ENCODE results near the gene POU2F1. TPM values are rescaled to one million over a fixed set of nuclear protein-coding genes. Genes with fewer than 3 reads are reported as not detected.

The POU2F1 gene
- total and polyA plus RNA-seq, 7 donors = 2.3 to 35.5 (median 15.0) TPM

DNA sequence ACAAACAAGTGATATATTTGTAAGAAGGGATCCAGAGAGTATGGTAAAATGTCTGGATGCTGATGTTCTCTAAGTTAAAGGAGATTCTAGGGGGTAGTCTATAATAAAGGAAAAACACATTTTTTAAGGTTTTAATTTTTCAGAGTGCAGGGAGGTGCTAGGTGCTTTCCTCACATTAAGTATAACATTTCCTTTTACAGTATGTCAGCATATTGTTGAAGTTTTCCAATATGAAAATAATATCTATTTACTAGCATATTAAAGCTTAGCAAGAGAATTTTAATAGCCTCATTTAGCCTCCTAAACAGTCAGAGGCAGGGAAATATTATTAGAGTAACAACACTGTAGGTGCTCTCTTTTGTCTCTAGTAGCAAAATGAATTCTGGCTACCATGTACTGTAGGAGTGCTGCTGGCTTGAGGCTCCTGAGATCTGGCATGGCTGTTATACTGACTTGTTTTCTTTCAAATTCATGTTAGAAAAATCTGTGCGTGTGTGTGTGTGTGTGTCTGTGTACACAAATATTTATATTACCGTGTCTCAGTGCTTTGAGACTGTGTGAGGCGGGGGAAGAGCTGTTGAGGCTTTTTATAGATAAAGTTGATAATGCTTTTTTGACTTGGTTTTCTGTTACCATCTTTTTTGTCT lies 71.0 kb downstream of the POU2F1 start:
- no peak for DNase-seq
- Histone ChIP-seq H3K9me3 (no peaks in the 10 kb centered on the region), H3K36me3 (no peaks in the 10 kb centered on the region), H3K4me1 (peaks cover 0 to 41% (median 28%) of the 10 kb centered on the region in 4 donors), H3K4me3 (no peak overlapping the region), H3K27me3 (no peaks in the 10 kb centered on the region), H3K27ac (no peak overlapping the region)
- TF ChIP-seq CTCF (IDR thresholded peaks at IDR 0.05) (no peak), POLR2A (IDR thresholded peaks at IDR 0.05) (no peak), POLR2AphosphoS5 (IDR thresholded peaks at IDR 0.05) (no peak)
- 45 to 79% methylated on average over 3 of the region's 3 CpGs for WGBS, 2 donors
- intact Hi-C loops (cut with DNase I) = no loop called here

DNA sequence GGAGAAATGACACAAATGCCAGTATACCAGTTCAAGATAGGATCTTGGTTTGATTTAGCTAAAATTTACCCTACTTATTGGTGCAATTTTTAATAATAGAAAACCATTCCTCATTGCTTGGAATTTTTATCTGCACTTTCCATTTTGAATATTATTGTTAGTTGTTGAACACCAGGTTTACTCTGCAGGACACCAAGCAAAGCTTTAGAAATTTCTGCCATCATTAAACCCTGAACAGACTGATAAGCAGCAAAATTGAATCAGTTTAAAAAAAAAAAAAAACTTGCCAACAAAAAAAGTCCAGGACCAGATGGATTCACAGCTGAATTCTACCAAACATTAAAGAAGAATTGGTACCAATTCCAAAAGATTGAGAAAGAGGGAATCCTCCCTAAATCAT lies 71.5 kb downstream of the POU2F1 start:
- Histone ChIP-seq H3K36me3 (no peaks in the 10 kb centered on the region), H3K4me1 (peaks cover 0 to 41% (median 25%) of the 10 kb centered on the region in 4 donors)
- intact Hi-C loops (cut with DNase I) = no loop called here

DNA sequence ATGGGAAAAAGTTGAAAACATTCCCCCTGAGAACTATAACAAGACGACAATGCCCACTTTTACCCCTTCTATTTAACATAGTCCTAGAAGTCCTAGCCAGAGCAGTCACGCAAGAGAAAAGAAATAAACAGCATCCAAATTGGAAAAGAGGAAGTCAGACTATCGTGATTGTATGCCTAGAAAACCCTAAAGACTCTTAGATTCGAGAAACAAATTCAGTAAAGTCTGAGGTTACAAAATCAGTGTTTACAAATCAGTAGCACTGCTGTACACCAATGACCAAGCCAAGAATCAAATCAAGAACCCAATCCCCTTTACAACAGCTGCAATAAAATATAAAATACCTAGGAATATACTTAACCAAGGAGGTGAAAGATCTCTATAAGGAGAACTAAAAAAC lies 72.4 kb downstream of the POU2F1 start:
- H3K36me3 ChIP-seq = no peaks in the 10 kb centered on the region
- no peaks in the 10 kb centered on the region for H3K27me3 ChIP-seq
- no peak overlapping the region for H3K27ac ChIP-seq
- intact Hi-C loops (cut with DNase I) = no loop called here
- DNase-seq = no peak
- H3K4me3 ChIP-seq = no peak overlapping the region
- WGBS, 2 donors = 68 to 87% methylated on average over 4 of the region's 4 CpGs
- no peak for TF ChIP-seq POLR2AphosphoS5 (IDR thresholded peaks at IDR 0.05)
- no peak for TF ChIP-seq EP300 (IDR thresholded peaks at IDR 0.05)
- no peak for TF ChIP-seq POLR2A (IDR thresholded peaks at IDR 0.05)
- TF ChIP-seq CTCF (IDR thresholded peaks at IDR 0.05) = no peak
- peaks cover 0 to 38% (median 23%) of the 10 kb centered on the region in 4 donors for H3K4me1 ChIP-seq
- no peaks in the 10 kb centered on the region for H3K9me3 ChIP-seq

More for the DNA sequence above, 71.5 kb downstream of the POU2F1 start:
- Histone ChIP-seq H3K27me3 (no peaks in the 10 kb centered on the region), H3K27ac (no peak overlapping the region), H3K4me3 (no peak overlapping the region), H3K9me3 (no peaks in the 10 kb centered on the region)
- no peak for DNase-seq
- no peak for TF ChIP-seq EP300 (IDR thresholded peaks at IDR 0.05)
- TF ChIP-seq CTCF (IDR thresholded peaks at IDR 0.05) = no peak
- TF ChIP-seq POLR2AphosphoS5 (IDR thresholded peaks at IDR 0.05) = no peak
- TF ChIP-seq POLR2A (IDR thresholded peaks at IDR 0.05) = no peak

DNA sequence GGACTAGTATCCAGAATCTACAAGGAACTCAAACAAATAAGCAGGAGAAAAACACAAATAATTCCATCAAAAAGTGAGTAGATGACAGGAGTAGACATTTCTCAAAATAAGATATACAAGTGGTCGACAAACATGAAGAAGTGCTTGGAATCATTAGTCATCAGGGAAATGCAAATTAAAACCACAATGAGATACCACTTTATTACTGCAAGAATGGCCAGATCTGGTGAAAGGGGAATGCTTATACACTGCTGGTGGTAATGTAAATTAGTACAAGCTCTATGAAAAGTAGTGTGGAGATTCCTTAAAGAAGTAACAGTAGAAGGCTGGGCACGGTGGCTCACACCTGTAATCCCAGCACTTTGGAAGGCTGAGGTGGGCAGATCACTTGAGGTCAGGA lies 73.8 kb downstream of the POU2F1 start:
- DNase-seq = no peak
- no peak overlapping the region for H3K27ac ChIP-seq
- H3K4me3 ChIP-seq = no peak overlapping the region
- no peaks in the 10 kb centered on the region for H3K9me3 ChIP-seq
- H3K4me1 ChIP-seq = peaks cover 0 to 31% (median 15%) of the 10 kb centered on the region in 4 donors
- H3K27me3 ChIP-seq = no peaks in the 10 kb centered on the region
- WGBS, 2 donors = 67 to 81% methylated on average over 2 of the region's 2 CpGs
- TF ChIP-seq POLR2A (IDR thresholded peaks at IDR 0.05) = no peak
- no peak for TF ChIP-seq CTCF (IDR thresholded peaks at IDR 0.05)
- TF ChIP-seq POLR2AphosphoS5 (IDR thresholded peaks at IDR 0.05) = no peak
- no peak for TF ChIP-seq EP300 (IDR thresholded peaks at IDR 0.05)
- H3K36me3 ChIP-seq = no peaks in the 10 kb centered on the region
- intact Hi-C loops (cut with DNase I) = no loop called here

All from sigmoid colon (tissue), 7 donors.